ENCODE data around the gene NCOR1. TPM values are rescaled to one million over a fixed set of nuclear protein-coding genes. Genes with fewer than 3 reads are reported as not detected.
A peak's percentile ranks its signal among the peaks of the same experiment; 100 is the strongest.

Gene NCOR1
- 91.4 and 119 TPM in 2 replicates for total RNA-seq
- 109 and 139 TPM in 2 replicates for polyA plus RNA-seq

DNA sequence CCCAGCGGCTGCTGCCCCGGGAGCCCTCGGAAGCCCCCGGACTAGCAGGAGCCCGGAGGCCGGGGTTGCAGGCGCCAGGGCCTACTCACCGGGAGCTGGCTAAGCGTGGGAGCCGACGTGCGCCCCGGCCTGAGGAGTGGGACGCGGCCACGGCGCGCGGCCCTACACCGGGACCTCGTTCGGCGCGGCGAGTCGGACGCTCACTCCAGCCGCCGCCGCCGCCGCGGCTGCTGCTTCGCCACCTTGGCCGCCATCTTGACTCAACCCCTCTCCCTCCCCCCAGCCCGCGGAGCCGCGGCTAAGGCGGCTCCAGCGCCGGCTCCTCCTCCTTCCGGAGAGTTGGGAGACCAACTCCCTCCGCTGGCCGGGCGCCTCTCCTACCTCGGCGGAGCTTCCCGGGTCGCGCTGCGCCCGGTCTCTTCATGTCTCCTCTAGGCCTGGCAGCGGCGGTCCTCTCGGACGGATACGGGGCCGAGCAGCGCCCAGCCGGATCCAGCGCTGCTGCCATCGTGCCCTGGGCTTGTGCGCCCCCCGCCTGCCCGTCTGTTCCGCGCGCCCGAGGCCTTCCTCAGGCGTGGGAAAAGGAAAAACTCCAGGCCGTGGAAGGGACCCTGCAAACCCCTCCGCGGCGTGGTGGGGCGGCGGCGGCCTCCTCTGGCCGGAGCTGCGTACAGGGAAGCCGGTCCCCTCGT lies at the start of gene NCOR1:
Gene NCOR1, minus strand, starts transcription at position 262 of the 692 bp plus-strand sequence. CDS start 20,965 bp downstream, outside the sequence.
- H3K36me3 ChIP-seq, result no peaks in the 10 kb centered on the region
- H3K27me3 ChIP-seq, result no peaks in the 10 kb centered on the region
- peak within 1 kb of the TSS; percentile 96 for H3K4me3 ChIP-seq
- TF ChIP-seq, protein P1, sequence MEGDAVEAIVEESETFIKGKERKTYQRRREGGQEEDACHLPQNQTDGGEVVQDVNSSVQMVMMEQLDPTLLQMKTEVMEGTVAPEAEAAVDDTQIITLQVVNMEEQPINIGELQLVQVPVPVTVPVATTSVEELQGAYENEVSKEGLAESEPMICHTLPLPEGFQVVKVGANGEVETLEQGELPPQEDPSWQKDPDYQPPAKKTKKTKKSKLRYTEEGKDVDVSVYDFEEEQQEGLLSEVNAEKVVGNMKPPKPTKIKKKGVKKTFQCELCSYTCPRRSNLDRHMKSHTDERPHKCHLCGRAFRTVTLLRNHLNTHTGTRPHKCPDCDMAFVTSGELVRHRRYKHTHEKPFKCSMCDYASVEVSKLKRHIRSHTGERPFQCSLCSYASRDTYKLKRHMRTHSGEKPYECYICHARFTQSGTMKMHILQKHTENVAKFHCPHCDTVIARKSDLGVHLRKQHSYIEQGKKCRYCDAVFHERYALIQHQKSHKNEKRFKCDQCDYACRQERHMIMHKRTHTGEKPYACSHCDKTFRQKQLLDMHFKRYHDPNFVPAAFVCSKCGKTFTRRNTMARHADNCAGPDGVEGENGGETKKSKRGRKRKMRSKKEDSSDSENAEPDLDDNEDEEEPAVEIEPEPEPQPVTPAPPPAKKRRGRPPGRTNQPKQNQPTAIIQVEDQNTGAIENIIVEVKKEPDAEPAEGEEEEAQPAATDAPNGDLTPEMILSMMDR (IDR thresholded peaks at IDR 0.05; ENCODE audit: low read depth, low read length), result peak; percentile 36
- peak; percentile 97 to 98 for DNase-seq (ENCODE audit: low read depth in 1 of 2, low spot score in 1 of 2)
- peak within 1 kb of the TSS; percentile 97 for H3K27ac ChIP-seq
- H3K4me1 ChIP-seq (ENCODE audit: low read depth), result peaks cover 21% of the 10 kb centered on the region
- H3K9me3 ChIP-seq (ENCODE audit: low read depth), result no peaks in the 10 kb centered on the region

DNA sequence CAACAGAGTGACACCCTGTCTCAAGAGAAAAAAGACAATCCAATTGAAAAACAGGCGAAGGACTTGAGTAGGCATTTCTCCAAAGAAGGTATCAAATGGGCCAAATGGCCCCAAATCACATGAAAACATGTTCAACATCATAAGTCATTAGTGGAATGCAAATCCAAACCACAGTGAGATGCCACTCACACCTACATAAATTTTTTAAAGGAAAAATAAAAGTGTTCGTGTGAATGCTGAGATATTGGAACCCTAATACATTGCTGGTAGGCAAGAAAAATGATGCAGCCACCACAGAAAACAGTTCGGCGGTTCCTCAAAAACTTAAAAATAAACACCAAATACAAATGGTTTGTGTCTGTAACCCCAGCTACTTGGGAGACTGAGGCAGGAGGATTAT lies 46.9 kb upstream of the NCOR1 start:
- no peak overlapping the region for H3K27ac ChIP-seq
- H3K27me3 ChIP-seq, result no peaks in the 10 kb centered on the region
- H3K4me3 ChIP-seq, result no peak overlapping the region
- H3K36me3 ChIP-seq, result no peaks in the 10 kb centered on the region
- TF ChIP-seq, protein P1 (IDR thresholded peaks at IDR 0.05; ENCODE audit: low read depth, low read length), result no peak
- DNase-seq (ENCODE audit: low read depth in 1 of 2, low spot score in 1 of 2), result no peak
- no peaks in the 10 kb centered on the region for H3K9me3 ChIP-seq (ENCODE audit: low read depth)
- no peaks in the 10 kb centered on the region for H3K4me1 ChIP-seq (ENCODE audit: low read depth)

DNA sequence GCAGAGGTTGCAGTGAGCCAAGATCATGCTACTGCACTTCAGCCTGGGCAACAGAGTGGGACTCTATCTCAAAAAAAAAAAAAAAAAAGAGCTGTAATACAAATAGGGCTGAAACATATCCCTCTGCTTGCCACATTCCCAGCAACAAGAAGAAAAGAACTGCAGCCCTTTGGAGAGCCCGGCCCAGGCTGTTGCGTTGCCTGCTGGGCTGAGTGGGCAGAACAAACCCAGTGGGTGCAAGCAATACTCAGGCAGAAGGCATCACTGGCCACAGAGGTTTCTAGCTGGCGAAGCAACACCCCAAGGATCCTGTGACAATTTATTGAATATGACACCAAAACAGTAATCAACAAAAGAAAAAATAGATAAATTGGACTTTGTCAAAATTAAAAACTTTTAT lies 45.7 kb upstream of the NCOR1 start:
- TF ChIP-seq, protein P1 (IDR thresholded peaks at IDR 0.05; ENCODE audit: low read depth, low read length), result no peak
- no peak overlapping the region for H3K27ac ChIP-seq
- no peaks in the 10 kb centered on the region for H3K9me3 ChIP-seq (ENCODE audit: low read depth)
- H3K36me3 ChIP-seq, result no peaks in the 10 kb centered on the region
- no peak overlapping the region for H3K4me3 ChIP-seq
- H3K4me1 ChIP-seq (ENCODE audit: low read depth), result peaks cover 6% of the 10 kb centered on the region
- H3K27me3 ChIP-seq, result no peaks in the 10 kb centered on the region
- no peak for DNase-seq (ENCODE audit: low read depth in 1 of 2, low spot score in 1 of 2)

DNA sequence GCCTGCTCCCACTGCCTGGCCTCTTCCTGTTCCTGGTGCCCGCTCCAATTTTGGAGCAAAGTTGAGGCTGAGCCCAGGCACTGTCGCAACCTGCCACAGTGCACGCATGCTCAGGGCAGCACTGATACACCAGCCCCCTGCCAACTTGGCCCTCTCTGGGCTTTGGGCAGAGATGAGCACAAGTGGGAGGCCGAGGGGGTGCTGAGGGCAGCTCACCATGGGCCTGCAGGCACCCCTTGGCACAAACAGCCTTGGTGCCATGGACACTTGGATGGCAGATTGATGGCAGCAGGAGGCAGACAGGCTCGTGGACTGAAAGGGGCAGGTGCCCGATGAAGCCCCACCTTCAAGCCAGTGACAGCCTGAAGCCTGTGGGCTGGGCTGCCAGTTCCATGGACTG lies 44.6 kb upstream of the NCOR1 start:
- Histone ChIP-seq H3K9me3 (ENCODE audit: low read depth) (no peaks in the 10 kb centered on the region), H3K4me1 (ENCODE audit: low read depth) (peaks cover 17% of the 10 kb centered on the region), H3K27ac (no peak overlapping the region), H3K36me3 (no peaks in the 10 kb centered on the region), H3K27me3 (no peaks in the 10 kb centered on the region), H3K4me3 (no peak overlapping the region)
- TF ChIP-seq, protein P1 (IDR thresholded peaks at IDR 0.05; ENCODE audit: low read depth, low read length), result no peak
- DNase-seq (ENCODE audit: low read depth in 1 of 2, low spot score in 1 of 2), result no peak

DNA sequence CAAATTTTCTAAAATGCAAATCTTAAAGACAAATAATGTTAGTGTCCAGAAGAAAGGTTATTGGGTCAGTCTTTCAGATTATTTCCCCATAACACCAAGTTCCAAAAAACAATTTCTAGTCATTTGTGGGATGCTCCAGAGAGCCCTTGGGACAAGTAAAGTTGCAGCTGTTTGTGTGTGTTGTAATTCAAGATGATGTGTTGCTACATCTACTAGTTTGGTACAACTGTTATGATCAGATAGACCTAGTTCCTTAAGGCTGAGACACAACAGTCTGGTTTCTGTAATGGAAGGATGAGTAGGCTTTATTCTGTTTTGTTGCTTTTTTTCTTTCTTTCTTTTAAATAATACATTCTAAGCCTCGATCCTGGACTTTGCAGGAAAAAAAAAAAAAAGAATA lies 43.6 kb upstream of the NCOR1 start:
- Histone ChIP-seq H3K4me3 (no peak overlapping the region), H3K4me1 (ENCODE audit: low read depth) (peaks cover 20% of the 10 kb centered on the region), H3K36me3 (no peaks in the 10 kb centered on the region), H3K27ac (no peak overlapping the region), H3K27me3 (no peaks in the 10 kb centered on the region), H3K9me3 (ENCODE audit: low read depth) (no peaks in the 10 kb centered on the region)
- peak in 1 of 2 donors; percentile 58 for DNase-seq (ENCODE audit: low read depth in 1 of 2, low spot score in 1 of 2)
- TF ChIP-seq, protein P1 (IDR thresholded peaks at IDR 0.05; ENCODE audit: low read depth, low read length), result no peak
